Activated naive CD8-positive, alpha-beta T cell treated with anti-CD3 and anti-CD28 coated beads, Interleukin-2, amount 50 U/mL, for 16 hours (primary cell): ENCODE measurements around the gene MMD.
"Not testable (repeated sequence)": the region's sequence is repeated elsewhere in the genome, so short reads cannot be mapped to it uniquely, and the experiment has no call there.

Source experiments
- DNase-seq: peaks from one replicate; pipeline ENCODE4 v3.0.0-alpha.2; 2020; ENCODE audit warnings: low read depth, low spot score

MMD gene

GRCh38 chr17:55444471-55445441 is 23.1 kb upstream of the MMD start:
- DNase-seq: no peak

GRCh38 chr17:55443904-55444303 is 22.3 kb upstream of the MMD start:
- no peak for DNase-seq

- DNase-seq: no peak
Observed at GRCh38 chr17:55442953-55443683, 21.5 kb upstream of the MMD start.

- DNase-seq: no peak
Observed at GRCh38 chr17:55442462-55442861, 20.8 kb upstream of the MMD start.

GRCh38 chr17:55441544-55441943 is 19.9 kb upstream of the MMD start:
- DNase-seq: no peak

GRCh38 chr17:55440391-55440790 is 18.8 kb upstream of the MMD start:
- no peak for DNase-seq

- DNase-seq: no peak
Observed at GRCh38 chr17:55437159-55437605, 15.5 kb upstream of the MMD start.

GRCh38 chr17:55436224-55437158 is 14.9 kb upstream of the MMD start:
- DNase-seq: no peak

- no peak for DNase-seq
Observed at GRCh38 chr17:55435408-55435807, 13.8 kb upstream of the MMD start.

GRCh38 chr17:55434721-55435120 is 13.1 kb upstream of the MMD start:
- no peak for DNase-seq

- DNase-seq: no peak
Observed at GRCh38 chr17:55433629-55434422, 12.2 kb upstream of the MMD start.

- DNase-seq: no peak
Observed at GRCh38 chr17:55433029-55433628, 11.5 kb upstream of the MMD start.

GRCh38 chr17:55432358-55433028 is 10.9 kb upstream of the MMD start:
- no peak for DNase-seq

GRCh38 chr17:55431914-55432313 is 10.3 kb upstream of the MMD start:
- not testable (repeated sequence) for DNase-seq

GRCh38 chr17:55430541-55431288 is 9.1 kb upstream of the MMD start:
- DNase-seq: no peak

GRCh38 chr17:55427587-55427882 is 5.9 kb upstream of the MMD start:
- DNase-seq: no peak

- no peak for DNase-seq
Observed at GRCh38 chr17:55426851-55427586, 5.4 kb upstream of the MMD start.

GRCh38 chr17:55424893-55425540 is 3.4 kb upstream of the MMD start:
- no peak for DNase-seq
